Measurements from ENCODE around the gene ADAMTSL1.

- TF ChIP-seq CTCF (IDR thresholded peaks at IDR 0.05) = no peak
- no peak for TF ChIP-seq EP300 (IDR thresholded peaks at IDR 0.05)
- TF ChIP-seq POLR2A (IDR thresholded peaks at IDR 0.05) = no peak
These were observed 69.6 kb downstream of the ADAMTSL1 start for GRCh38 chr9:18543406-18544192.

All from stomach (tissue), 4 donors.